ENCODE results near the gene ASXL1. TPM values are rescaled to one million over a fixed set of nuclear protein-coding genes. Genes with fewer than 3 reads are reported as not detected.
"Not testable (repeated sequence)": the region's sequence is repeated elsewhere in the genome, so short reads cannot be mapped to it uniquely, and the experiment has no call there.

The ASXL1 gene
- total RNA-seq, 1 experiment from 2014 or later = 13.7 TPM

- DNase-seq (ENCODE audit: low spot score) = no peak
Measured at GRCh38 chr20:32337937-32338661, 20.0 kb upstream of the ASXL1 start.

- DNase-seq (ENCODE audit: low spot score) = no peak
Measured at GRCh38 chr20:32338665-32339064, 19.5 kb upstream of the ASXL1 start.

GRCh38 chr20:32339116-32339515 lies 19.0 kb upstream of the ASXL1 start:
- no peak for DNase-seq (ENCODE audit: low spot score)

- not testable (repeated sequence) for DNase-seq (ENCODE audit: low spot score)
Measured at GRCh38 chr20:32341053-32341452, 17.1 kb upstream of the ASXL1 start.

- DNase-seq (ENCODE audit: low spot score) = no peak
Measured at GRCh38 chr20:32343439-32343838, 14.7 kb upstream of the ASXL1 start.

GRCh38 chr20:32344835-32345506 lies 13.2 kb upstream of the ASXL1 start:
- DNase-seq (ENCODE audit: low spot score) = no peak

- DNase-seq (ENCODE audit: low spot score) = no peak
Measured at GRCh38 chr20:32348207-32348606, 9.9 kb upstream of the ASXL1 start.

GRCh38 chr20:32350421-32350820 lies 7.7 kb upstream of the ASXL1 start:
- DNase-seq (ENCODE audit: low spot score) = no peak

- no peak for DNase-seq (ENCODE audit: low spot score)
Measured at GRCh38 chr20:32352121-32352720, 5.9 kb upstream of the ASXL1 start.

GRCh38 chr20:32353848-32354496 lies 4.2 kb upstream of the ASXL1 start:
- DNase-seq (ENCODE audit: low spot score) = no peak

GRCh38 chr20:32354592-32355416 lies 3.3 kb upstream of the ASXL1 start:
- peak; percentile 28 for DNase-seq (ENCODE audit: low spot score)

- no peak for DNase-seq (ENCODE audit: low spot score)
Measured at GRCh38 chr20:32355417-32355841, 2.7 kb upstream of the ASXL1 start.

GRCh38 chr20:32355907-32356621 lies 2.1 kb upstream of the ASXL1 start:
- DNase-seq (ENCODE audit: low spot score) = peak; percentile 28

- DNase-seq (ENCODE audit: low spot score) = no peak
Measured at GRCh38 chr20:32356622-32357374, 1.3 kb upstream of the ASXL1 start.

GRCh38 chr20:32357375-32357868 lies 709 bp upstream of the ASXL1 start:
- DNase-seq (ENCODE audit: low spot score) = no peak

GRCh38 chr20:32358632-32358882 lies 426 bp downstream of the ASXL1 start:
- no peak for DNase-seq (ENCODE audit: low spot score)

- DNase-seq (ENCODE audit: low spot score) = peak; percentile 47
Measured at GRCh38 chr20:32358883-32359632, 927 bp downstream of the ASXL1 start.

GRCh38 chr20:32359633-32360332 lies 1.7 kb downstream of the ASXL1 start:
- DNase-seq (ENCODE audit: low spot score) = no peak

- no peak for DNase-seq (ENCODE audit: low spot score)
Measured at GRCh38 chr20:32360333-32360634, 2.2 kb downstream of the ASXL1 start.

All from H4 (cell line).